ENCODE results near the gene QSOX1. TPM values are rescaled to one million over a fixed set of nuclear protein-coding genes. Genes with fewer than 3 reads are reported as not detected.

The QSOX1 gene
- total RNA-seq, 1 experiment from 2014 or later = 135 TPM

- ATAC-seq (no peak), DNase-seq (ENCODE audit: low spot score) (no peak)
- CTCF ChIA-PET = no interaction called here
- H3K9me3 Mint-ChIP-seq = no peaks in the 10 kb centered on the region
- TF ChIP-seq ESRRA (CRISPR knock-in tag; IDR thresholded peaks at IDR 0.05; ENCODE audit: borderline replicate concordance) (no peak), ZSCAN18 (CRISPR knock-in tag; IDR thresholded peaks at IDR 0.05) (no peak), KAT7 (CRISPR knock-in tag; IDR thresholded peaks at IDR 0.05; ENCODE audit: borderline replicate concordance) (no peak), ZNF232 (CRISPR knock-in tag; IDR thresholded peaks at IDR 0.05) (no peak), HMGXB4 (CRISPR knock-in tag; IDR thresholded peaks at IDR 0.05) (no peak), AR (CRISPR knock-in tag; IDR thresholded peaks at IDR 0.05) (no peak), NFATC4 (CRISPR knock-in tag; IDR thresholded peaks at IDR 0.05) (no peak), ERG (CRISPR knock-in tag; IDR thresholded peaks at IDR 0.05) (no peak), ELF4 (CRISPR knock-in tag; IDR thresholded peaks at IDR 0.05; ENCODE audit: low read depth) (no peak), PRDM15 (CRISPR knock-in tag; IDR thresholded peaks at IDR 0.05) (no peak), TEAD1 (CRISPR knock-in tag; IDR thresholded peaks at IDR 0.05) (no peak), NFE2L1 (CRISPR knock-in tag; IDR thresholded peaks at IDR 0.05) (no peak), FOXK1 (CRISPR knock-in tag; IDR thresholded peaks at IDR 0.05) (no peak), RELA (CRISPR knock-in tag; IDR thresholded peaks at IDR 0.05; ENCODE audit: borderline replicate concordance) (no peak), IRF2 (CRISPR knock-in tag; IDR thresholded peaks at IDR 0.05; ENCODE audit: borderline replicate concordance, low read depth) (no peak), ZNF423 (CRISPR knock-in tag; IDR thresholded peaks at IDR 0.05) (no peak), SP1 (CRISPR knock-in tag; conservative IDR thresholded peaks at IDR 0.05) (no peak)
- TF ChIP-seq, protein P1, sequence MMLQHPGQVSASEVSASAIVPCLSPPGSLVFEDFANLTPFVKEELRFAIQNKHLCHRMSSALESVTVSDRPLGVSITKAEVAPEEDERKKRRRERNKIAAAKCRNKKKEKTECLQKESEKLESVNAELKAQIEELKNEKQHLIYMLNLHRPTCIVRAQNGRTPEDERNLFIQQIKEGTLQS (CRISPR knock-in tag; conservative IDR thresholded peaks at IDR 0.05) = no peak
- TF ChIP-seq, protein P2, sequence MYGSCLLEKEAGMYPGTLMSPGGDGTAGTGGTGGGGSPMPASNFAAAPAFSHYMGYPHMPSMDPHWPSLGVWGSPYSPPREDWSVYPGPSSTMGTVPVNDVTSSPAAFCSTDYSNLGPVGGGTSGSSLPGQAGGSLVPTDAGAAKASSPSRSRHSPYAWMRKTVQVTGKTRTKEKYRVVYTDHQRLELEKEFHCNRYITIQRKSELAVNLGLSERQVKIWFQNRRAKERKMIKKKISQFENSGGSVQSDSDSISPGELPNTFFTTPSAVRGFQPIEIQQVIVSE (CRISPR knock-in tag; IDR thresholded peaks at IDR 0.05; ENCODE audit: borderline replicate concordance) = no peak
- TF ChIP-seq, protein P3, sequence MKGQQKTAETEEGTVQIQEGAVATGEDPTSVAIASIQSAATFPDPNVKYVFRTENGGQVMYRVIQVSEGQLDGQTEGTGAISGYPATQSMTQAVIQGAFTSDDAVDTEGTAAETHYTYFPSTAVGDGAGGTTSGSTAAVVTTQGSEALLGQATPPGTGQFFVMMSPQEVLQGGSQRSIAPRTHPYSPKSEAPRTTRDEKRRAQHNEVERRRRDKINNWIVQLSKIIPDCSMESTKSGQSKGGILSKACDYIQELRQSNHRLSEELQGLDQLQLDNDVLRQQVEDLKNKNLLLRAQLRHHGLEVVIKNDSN (CRISPR knock-in tag; IDR thresholded peaks at IDR 0.05) = no peak
- H3K36me3 Mint-ChIP-seq = no peaks in the 10 kb centered on the region
- 0 out of 2 replicates have a peak, but pooled peaks cover 4% of the 10 kb centered on the region for H3K4me1 Mint-ChIP-seq
- H3K4me3 Mint-ChIP-seq = no peak overlapping the region
- no peak overlapping the region for H3K27ac Mint-ChIP-seq
- POLR2A ChIA-PET = no interaction called here
- H3K27me3 Mint-ChIP-seq (ENCODE audit: low read depth) = no peaks in the 10 kb centered on the region
Measured at GRCh38 chr1:180175291-180175690, 20.6 kb downstream of the QSOX1 start.

All from WTC11 (cell line).